HG03280 (cell line): Measurements from ENCODE around the gene KRTAP10-8.
"Not testable (repeated sequence)": the region's sequence is repeated elsewhere in the genome, so short reads cannot be mapped to it uniquely, and the experiment has no call there.

Source experiments
- ATAC-seq: cut with Tn5 transposase; IDR thresholded peaks from one replicate; pipeline ENCODE4 v1.9.1; 2021; ENCODE audit warnings: mild to moderate bottlenecking, moderate library complexity; ENCODE audit not compliant: unreplicated experiment

The KRTAP10-8 gene

DNA sequence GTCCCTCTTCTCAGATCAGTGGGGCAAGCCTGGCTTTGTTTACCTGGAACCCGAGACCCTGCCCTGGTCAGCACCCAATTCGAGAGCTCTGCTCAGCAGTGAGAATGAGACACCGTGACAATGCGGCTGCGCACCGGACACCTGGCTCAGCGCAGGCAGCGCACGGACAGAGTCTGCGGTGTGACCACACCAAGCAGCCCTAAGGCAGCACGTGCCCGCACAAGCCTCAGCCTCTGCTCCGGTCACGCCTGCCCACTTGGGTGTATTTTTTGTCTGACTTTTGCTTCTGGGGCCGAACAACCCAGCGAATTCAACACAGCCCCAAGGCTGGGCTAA is 4.7 kb downstream of the KRTAP10-8 start:
- no peak for ATAC-seq

DNA sequence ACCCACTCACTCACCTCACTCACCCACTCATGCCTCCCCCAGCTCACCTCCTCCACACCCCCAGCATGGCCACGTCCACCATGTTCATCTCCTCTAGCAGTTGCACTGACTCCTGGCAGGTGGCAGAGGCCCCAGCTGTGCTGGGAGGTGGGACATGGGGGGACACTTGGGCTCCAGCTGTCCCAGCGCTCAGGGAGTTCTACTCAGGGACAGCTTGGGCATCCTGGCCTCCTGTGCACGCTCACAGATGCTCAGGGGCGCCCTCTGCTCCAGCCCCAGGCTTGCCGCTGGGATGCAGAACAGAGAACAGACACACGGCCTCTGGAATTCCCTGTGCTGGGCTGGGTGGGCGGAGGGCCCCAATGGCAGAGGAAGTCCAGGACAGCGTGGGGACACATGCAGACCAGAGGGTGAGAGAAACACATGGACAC is 5.2 kb downstream of the KRTAP10-8 start:
- no peak for ATAC-seq

DNA sequence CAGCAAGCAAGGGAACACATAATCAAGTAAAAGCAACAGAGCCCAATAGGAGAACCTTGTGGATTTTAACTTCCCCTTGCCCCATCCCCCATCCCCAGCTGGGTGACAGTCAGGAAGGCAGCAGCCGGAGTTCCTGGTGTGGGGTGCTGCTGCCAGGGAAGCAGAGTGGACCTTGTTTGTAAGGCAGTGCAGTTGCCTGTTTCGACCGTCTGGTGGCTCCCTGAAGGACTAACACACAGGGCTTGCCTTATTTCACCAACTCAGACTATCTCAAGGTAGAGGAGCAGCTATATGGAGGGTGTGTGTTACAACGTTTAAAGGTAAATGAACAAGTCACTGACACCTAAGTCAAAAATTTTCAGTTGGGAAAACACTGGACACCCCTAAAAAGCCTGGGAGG is 6.6 kb downstream of the KRTAP10-8 start:
- no peak for ATAC-seq

DNA sequence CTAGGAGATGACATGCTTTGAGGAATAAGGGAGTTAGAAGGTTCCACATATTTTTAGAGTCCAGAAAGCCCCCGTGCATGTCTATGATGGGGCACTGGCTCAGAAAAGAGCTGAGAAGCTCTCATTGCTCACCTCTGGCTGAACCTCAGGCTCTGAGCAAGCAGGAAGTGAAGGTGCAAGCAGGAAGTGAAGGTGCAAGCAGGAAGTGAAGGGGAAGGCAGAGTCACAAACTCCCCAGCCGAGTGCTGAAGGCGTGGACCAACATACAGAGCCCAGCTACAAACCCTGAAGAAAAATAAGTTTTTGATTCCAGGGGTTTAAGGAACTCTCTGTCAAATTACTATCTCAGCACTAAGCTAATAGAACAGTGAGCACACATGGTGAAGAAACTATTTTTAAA is 7.0 kb downstream of the KRTAP10-8 start:
- no peak for ATAC-seq

GRCh38 chr21:44619886-44620285 is 8.0 kb downstream of the KRTAP10-8 start:
- no peak for ATAC-seq

DNA sequence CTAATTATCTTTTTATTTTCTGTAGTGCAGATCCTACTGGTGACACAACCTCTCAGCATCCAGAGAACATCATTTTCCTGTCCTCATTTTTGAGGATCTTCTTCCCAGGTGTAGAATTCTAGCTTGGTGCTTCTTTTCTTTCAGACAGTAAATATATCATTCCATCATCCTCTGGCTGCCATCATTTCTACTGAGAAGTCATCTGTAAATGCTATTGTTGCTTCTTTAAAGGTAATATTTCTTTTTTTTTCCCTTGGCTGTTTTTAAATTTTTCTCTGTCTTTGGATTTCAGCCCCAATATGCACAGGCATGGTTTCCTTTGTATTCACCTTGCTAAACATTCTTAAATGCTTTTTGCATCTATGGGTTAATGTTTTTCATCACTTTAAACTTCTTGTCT is 11.7 kb downstream of the KRTAP10-8 start:
- no peak for ATAC-seq

GRCh38 chr21:44625756-44626155 is 13.9 kb downstream of the KRTAP10-8 start:
- no peak for ATAC-seq

- ATAC-seq, result no peak
Measured at GRCh38 chr21:44626262-44626661, 14.4 kb downstream of the KRTAP10-8 start.

DNA sequence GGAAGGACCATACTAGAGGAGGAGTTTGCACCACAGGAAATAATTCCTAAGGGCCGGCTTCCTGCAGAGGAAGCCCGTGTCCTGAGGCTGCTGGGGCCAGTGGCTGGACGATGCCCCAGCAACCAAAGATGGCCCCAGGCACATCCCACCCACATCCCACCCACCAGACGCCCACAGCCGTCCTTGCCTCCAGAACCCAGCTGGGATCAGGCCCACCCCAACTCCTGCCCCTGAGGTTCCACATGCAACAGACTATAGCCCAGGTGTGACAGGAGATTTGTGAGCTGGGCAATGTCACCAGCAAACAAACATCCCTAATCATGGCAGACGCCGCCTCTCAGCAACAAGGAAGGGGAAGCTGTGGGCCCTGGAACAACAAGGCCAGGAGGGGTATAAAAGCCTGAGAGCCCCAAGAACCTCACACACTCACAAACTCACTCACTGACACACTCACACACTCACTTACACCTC is 14.8 kb downstream of the KRTAP10-8 start, which contains the start of gene KRTAP10-9:
Gene KRTAP10-9, plus strand, starts transcription at position 421 of the 471 bp plus-strand sequence. CDS start 79 bp downstream, outside the sequence.
- no peak for ATAC-seq

GRCh38 chr21:44627181-44627822 is 15.4 kb downstream of the KRTAP10-8 start:
- not testable (repeated sequence) for ATAC-seq

DNA sequence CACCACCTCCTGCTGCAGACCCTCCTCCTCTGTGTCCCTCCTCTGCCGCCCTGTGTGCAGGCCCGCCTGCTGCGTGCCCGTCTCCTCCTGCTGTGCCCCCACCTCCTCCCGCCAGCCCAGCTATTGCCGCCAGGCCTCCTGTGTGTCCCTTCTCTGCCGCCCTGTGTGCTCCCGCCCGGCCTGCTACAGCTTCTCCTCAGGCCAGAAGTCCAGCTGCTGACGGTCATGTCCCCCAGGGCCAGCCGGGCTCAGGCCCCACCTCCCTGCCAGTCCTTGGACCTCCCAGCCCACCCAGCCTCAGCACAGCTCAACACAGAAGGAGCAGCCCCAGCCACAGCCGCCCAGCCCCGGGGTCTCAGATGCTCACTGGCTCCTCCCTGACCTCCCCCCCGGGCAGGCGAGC is 16.0 kb downstream of the KRTAP10-8 start:
- ATAC-seq, result not testable (repeated sequence)

GRCh38 chr21:44628707-44629391 is 17.0 kb downstream of the KRTAP10-8 start:
- no peak for ATAC-seq

GRCh38 chr21:44630440-44630839 is 18.6 kb downstream of the KRTAP10-8 start:
- no peak for ATAC-seq

GRCh38 chr21:44632067-44632466 is 20.2 kb downstream of the KRTAP10-8 start:
- no peak for ATAC-seq

DNA sequence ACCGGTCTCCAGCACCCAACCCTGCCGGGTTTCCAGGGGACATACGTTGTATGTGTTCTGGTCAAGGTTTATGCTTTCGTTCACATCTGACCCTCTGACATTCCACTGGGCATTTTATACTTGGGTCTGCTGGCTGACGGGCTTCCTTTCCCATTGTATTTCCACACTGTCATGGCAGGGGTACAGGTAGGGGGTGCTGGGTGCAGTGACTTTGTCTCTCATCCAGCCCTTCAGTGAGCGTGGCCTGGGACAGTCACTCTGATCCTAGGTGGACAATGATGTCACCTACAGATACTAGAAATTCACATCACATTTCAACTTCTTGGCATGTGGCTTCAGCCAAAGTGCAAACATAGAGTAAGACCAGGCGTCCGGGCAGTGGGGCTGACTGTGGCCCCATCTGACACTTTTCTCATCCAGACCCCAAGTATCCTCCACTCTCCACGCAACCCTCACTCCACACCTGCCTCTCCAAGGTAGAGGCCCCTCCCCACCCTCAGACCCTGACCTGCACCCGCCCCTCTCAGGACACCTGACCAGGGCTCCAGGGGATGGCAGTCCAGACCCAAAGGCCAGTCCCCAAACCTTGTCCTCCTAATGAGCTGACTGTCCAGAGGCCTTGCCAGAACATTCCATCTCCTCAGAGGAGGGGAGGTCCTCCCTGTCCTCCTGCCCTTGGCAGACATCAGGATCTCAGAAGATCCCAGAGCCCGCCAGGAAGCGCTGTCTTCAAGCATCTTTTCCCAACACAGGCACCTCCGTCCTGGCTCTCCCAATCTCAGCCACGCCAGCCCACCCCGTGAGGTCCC is 24.5 kb downstream of the KRTAP10-8 start:
- ATAC-seq, result no peak

DNA sequence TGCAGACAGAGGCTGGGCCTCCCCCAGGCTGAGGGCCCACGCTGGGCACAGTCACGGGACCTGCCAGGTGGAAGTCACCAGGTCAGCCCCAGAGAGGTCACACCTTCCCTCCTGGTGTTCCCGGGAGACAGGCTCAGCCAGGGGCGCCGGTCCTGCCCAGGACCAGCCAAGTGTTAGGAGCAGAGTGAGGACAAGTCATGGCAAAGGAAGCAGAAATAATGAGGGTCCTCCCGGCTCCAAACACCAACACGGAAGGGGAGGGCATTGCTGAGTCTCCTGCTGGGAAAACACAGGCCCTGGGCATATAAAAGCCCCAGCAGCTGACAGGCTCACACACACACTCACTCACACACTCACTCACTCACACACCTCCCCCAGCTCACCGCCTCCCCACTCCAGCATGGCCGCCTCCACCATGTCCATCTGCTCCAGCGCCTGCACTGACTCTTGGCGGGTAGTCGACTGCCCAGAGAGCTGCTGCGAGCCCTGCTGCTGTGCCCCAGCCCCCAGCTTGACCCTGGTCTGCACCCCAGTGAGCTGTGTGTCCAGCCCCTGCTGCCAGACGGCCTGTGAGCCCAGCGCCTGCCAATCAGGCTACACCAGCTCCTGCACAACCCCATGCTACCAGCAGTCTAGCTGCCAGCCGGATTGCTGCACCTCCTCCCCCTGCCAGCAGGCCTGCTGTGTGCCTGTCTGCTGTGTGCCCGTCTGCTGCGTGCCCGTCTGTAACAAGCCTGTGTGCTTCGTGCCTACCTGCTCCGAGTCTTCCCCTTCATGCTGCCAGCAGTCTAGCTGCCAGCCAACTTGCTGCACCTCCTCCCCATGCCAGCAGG is 25.4 kb downstream of the KRTAP10-8 start, which contains the start of gene KRTAP10-10:
Gene KRTAP10-10, plus strand, starts transcription at position 339 of the 833 bp plus-strand sequence. Its CDS starts 62 bp downstream, at position 401.
- ATAC-seq, result no peak

DNA sequence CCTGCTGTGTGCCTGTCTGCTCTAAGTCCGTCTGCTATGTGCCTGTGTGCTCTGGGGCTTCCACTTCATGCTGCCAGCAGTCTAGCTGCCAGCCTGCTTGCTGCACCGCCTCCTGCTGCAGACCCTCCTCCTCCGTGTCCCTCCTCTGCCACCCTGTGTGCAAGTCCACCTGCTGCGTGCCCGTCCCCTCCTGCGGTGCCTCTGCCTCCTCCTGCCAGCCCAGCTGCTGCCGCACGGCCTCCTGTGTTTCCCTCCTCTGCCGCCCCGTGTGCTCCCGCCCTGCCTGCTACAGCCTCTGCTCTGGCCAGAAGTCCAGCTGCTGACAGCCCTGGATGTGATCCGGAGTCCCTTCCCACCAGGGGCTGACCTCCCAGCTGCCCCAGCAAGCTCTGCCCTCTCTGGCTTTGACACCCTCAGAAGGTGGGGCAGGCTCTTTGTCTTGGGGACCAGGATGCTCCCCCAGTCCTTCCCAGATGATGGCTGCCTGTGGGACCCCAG is 26.0 kb downstream of the KRTAP10-8 start:
- ATAC-seq, result not testable (repeated sequence)

DNA sequence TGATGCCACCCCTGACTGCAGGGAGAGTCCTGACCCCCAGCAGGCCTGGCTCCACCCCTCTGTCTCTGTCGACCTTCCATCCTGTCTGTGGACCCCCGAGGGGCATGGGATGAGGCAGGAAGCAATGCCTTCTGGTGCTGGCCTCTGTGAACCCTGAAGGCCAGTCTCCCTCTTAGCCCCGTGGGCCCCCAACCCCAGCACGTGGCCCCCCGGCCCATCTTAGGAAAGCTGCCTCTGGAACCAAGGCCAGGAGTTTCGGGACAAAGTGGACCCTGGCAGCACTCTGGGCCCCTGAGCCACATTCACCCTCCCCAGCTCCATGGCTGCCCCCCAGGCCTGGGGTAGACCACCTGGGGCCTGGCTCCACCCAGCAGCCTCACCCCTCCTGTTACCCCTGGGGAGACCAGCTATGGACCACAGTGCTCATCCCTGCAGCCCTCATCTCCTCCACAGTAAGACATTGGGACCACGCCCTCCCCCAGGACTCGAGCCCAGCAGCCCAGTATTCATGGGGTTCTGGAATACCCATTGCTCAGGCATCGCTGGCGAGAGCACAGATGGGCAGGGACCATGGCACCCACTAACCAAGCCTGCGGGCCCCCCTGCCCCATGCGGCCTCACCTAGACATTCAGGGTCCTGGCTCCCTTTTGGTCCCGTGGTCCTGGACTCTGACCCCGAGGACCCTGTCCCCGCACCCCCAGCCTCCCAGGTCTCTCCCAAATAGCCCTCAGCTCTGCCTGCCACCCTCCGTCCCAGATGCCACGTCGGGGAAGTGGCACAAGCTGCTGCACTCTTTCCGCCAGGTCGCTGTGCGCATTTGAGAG is 26.8 kb downstream of the KRTAP10-8 start:
- not testable (repeated sequence) for ATAC-seq

DNA sequence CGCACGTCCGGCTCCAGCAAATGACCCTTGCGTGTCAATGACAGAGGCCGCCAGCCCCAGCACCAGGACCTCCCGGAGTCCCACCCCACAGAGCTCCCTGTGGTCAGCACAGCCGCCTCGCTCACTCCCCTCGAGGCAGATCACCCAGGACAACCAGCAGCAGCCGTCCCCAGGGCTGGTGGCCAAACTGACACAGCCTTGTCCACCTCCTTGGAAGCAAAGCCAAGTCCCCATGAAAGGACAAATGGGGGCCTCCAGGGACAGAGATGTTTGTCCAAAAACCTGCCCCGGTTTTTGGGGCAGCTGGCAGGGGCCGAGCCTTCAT is 27.4 kb downstream of the KRTAP10-8 start:
- ATAC-seq, result no peak

DNA sequence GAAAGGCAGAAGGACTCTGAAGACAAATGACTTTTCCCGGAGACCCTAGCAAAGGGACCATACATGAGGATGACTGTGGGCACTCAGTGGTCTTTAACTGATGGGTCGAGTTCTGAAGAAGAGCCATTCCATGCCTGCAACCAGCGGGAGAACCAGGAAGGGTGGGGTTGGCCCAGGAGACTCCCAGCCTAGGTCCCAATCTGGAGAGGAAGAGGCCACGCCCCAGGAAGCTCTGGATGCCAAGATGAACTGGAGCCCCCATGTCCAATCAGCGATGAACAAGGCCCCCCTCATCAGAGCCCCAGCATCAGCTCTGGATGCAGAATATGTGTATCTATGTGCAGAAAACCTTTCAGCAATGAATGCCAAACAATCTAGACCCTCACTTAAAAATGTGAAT is 28.9 kb downstream of the KRTAP10-8 start:
- ATAC-seq, result no peak
